Measurements from ENCODE around the gene SLC35B3. TPM values are rescaled to one million over a fixed set of nuclear protein-coding genes. Genes with fewer than 3 reads are reported as not detected.
"Not testable (repeated sequence)": the region's sequence is repeated elsewhere in the genome, so short reads cannot be mapped to it uniquely, and the experiment has no call there.

Gene SLC35B3
- total RNA-seq, 1 experiment from 2014 or later, result 6.5 TPM

DNA sequence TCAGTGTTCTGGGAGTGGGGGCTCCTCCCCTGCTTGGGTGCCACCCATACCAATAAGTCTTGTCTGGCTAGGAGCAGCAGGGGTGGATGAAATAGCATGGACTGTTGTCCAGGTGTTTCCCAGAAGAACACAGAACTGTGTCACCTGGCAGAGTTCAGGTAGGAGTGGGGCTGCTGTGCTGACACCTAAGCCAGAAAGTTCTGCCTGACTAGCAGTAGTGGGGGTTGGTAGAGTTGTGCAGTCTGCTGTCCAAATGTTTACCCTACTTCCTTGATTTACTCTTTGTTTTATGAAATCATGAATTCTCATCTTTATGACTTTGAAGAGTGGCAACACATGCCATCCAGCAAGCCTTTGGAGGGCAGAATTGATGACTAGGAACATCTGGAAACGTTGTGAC, 27.3 kb upstream of the SLC35B3 start:
- H3K36me3 ChIP-seq (ENCODE audit: low read depth, low read length), result no peaks in the 10 kb centered on the region
- no peaks in the 10 kb centered on the region for H3F3A ChIP-seq (ENCODE audit: low read length, unreplicated experiment)
- no peak overlapping the region for H3K9ac ChIP-seq (ENCODE audit: low read length)
- no peaks in the 10 kb centered on the region for H3K79me2 ChIP-seq (ENCODE audit: low read length)
- H3K4me2 ChIP-seq (ENCODE audit: low read length), result peak overlapping the region; percentile 22; the same call in 1 of the 2 replicates
- peak overlapping the region; percentile 53; the same call in 1 of the 2 replicates for H2AFZ ChIP-seq (ENCODE audit: low read length)
- CTCF ChIA-PET, result no interaction called here
- H4K20me1 ChIP-seq (ENCODE audit: low read length), result no peaks in the 10 kb centered on the region
- intact Hi-C loops (cut with micrococcal nuclease), result no loop called here
- DNase-seq (no peak), ATAC-seq (no peak)
- no peaks in the 10 kb centered on the region for H3K4me1 ChIP-seq (ENCODE audit: insufficient read depth, low read length)
- BruUV-seq (replicated peaks), result no TSS peak
- no peak for TF ChIP-seq EZH2 (IDR thresholded peaks at IDR 0.05; ENCODE audit: low read length, unreplicated experiment)
- TF ChIP-seq, protein P1, sequence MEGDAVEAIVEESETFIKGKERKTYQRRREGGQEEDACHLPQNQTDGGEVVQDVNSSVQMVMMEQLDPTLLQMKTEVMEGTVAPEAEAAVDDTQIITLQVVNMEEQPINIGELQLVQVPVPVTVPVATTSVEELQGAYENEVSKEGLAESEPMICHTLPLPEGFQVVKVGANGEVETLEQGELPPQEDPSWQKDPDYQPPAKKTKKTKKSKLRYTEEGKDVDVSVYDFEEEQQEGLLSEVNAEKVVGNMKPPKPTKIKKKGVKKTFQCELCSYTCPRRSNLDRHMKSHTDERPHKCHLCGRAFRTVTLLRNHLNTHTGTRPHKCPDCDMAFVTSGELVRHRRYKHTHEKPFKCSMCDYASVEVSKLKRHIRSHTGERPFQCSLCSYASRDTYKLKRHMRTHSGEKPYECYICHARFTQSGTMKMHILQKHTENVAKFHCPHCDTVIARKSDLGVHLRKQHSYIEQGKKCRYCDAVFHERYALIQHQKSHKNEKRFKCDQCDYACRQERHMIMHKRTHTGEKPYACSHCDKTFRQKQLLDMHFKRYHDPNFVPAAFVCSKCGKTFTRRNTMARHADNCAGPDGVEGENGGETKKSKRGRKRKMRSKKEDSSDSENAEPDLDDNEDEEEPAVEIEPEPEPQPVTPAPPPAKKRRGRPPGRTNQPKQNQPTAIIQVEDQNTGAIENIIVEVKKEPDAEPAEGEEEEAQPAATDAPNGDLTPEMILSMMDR (conservative IDR thresholded peaks at IDR 0.05; ENCODE audit: low read depth, low read length), result no peak
- no peak for TF ChIP-seq EZH2phosphoT487 (IDR thresholded peaks at IDR 0.05; ENCODE audit: borderline replicate concordance, low read length)
- POLR2A ChIA-PET (ENCODE audit: unreplicated experiment), result no interaction called here
- no peak overlapping the region for H3K27ac ChIP-seq (ENCODE audit: low read length)
- no peaks in the 10 kb centered on the region for H3K9me2 ChIP-seq (replicated peaks; ENCODE audit: low read length)
- no peak overlapping the region for H3K4me3 ChIP-seq (ENCODE audit: low read length)
- no peaks in the 10 kb centered on the region for H3K27me3 ChIP-seq (ENCODE audit: low read length)
- H3K9me3 ChIP-seq (ENCODE audit: low read length), result no peaks in the 10 kb centered on the region

- POLR2A ChIA-PET (ENCODE audit: unreplicated experiment), result no interaction called here
- Histone ChIP-seq H3K4me2 (ENCODE audit: low read length) (peak overlapping the region; percentile 22; the same call in 1 of the 2 replicates), H3K36me3 (ENCODE audit: low read depth, low read length) (no peaks in the 10 kb centered on the region), H3K27ac (ENCODE audit: low read length) (no peak overlapping the region), H3F3A (ENCODE audit: low read length, unreplicated experiment) (no peaks in the 10 kb centered on the region), H3K9ac (ENCODE audit: low read length) (no peak overlapping the region), H3K4me1 (ENCODE audit: insufficient read depth, low read length) (no peaks in the 10 kb centered on the region), H3K9me2 (replicated peaks; ENCODE audit: low read length) (no peaks in the 10 kb centered on the region), H3K9me3 (ENCODE audit: low read length) (no peaks in the 10 kb centered on the region), H3K27me3 (ENCODE audit: low read length) (no peaks in the 10 kb centered on the region), H3K79me2 (ENCODE audit: low read length) (no peaks in the 10 kb centered on the region), H3K4me3 (ENCODE audit: low read length) (no peak overlapping the region), H4K20me1 (ENCODE audit: low read length) (no peaks in the 10 kb centered on the region), H2AFZ (ENCODE audit: low read length) (peak overlapping the region; percentile 53; the same call in 1 of the 2 replicates)
- CTCF ChIA-PET, result no interaction called here
- intact Hi-C loops (cut with micrococcal nuclease), result no loop called here
- BruUV-seq (replicated peaks), result no TSS peak
- peak; percentile 51 for ATAC-seq
- TF ChIP-seq EZH2 (IDR thresholded peaks at IDR 0.05; ENCODE audit: low read length, unreplicated experiment), result no peak
- TF ChIP-seq EZH2phosphoT487 (IDR thresholded peaks at IDR 0.05; ENCODE audit: borderline replicate concordance, low read length), result no peak
- TF ChIP-seq, protein P1 (conservative IDR thresholded peaks at IDR 0.05; ENCODE audit: low read depth, low read length), result peak; percentile 59
- peak; percentile 49 for DNase-seq
These were observed 26.8 kb upstream of the SLC35B3 start for GRCh38 chr6:8462169-8462568.

- TF ChIP-seq EZH2 (IDR thresholded peaks at IDR 0.05; ENCODE audit: low read length, unreplicated experiment) (no peak), EZH2phosphoT487 (IDR thresholded peaks at IDR 0.05; ENCODE audit: borderline replicate concordance, low read length) (no peak)
- TF ChIP-seq, protein P1 (conservative IDR thresholded peaks at IDR 0.05; ENCODE audit: low read depth, low read length), result no peak
- H3F3A ChIP-seq (ENCODE audit: low read length, unreplicated experiment), result no peaks in the 10 kb centered on the region
- no peak overlapping the region for H2AFZ ChIP-seq (ENCODE audit: low read length)
- H3K9me3 ChIP-seq (ENCODE audit: low read length), result no peaks in the 10 kb centered on the region
- intact Hi-C loops (cut with micrococcal nuclease), result no loop called here
- CTCF ChIA-PET, result no interaction called here
- ATAC-seq (no peak), DNase-seq (no peak)
- H4K20me1 ChIP-seq (ENCODE audit: low read length), result no peaks in the 10 kb centered on the region
- no peak overlapping the region for H3K9ac ChIP-seq (ENCODE audit: low read length)
- no peaks in the 10 kb centered on the region for H3K4me1 ChIP-seq (ENCODE audit: insufficient read depth, low read length)
- H3K79me2 ChIP-seq (ENCODE audit: low read length), result no peaks in the 10 kb centered on the region
- POLR2A ChIA-PET (ENCODE audit: unreplicated experiment), result no interaction called here
- no peak overlapping the region for H3K4me2 ChIP-seq (ENCODE audit: low read length)
- H3K27me3 ChIP-seq (ENCODE audit: low read length), result no peaks in the 10 kb centered on the region
- H3K4me3 ChIP-seq (ENCODE audit: low read length), result no peak overlapping the region
- no TSS peak for BruUV-seq (replicated peaks)
- H3K36me3 ChIP-seq (ENCODE audit: low read depth, low read length), result no peaks in the 10 kb centered on the region
- H3K9me2 ChIP-seq (replicated peaks; ENCODE audit: low read length), result no peaks in the 10 kb centered on the region
- H3K27ac ChIP-seq (ENCODE audit: low read length), result no peak overlapping the region
These were observed 11.0 kb upstream of the SLC35B3 start for GRCh38 chr6:8446391-8446790.

DNA sequence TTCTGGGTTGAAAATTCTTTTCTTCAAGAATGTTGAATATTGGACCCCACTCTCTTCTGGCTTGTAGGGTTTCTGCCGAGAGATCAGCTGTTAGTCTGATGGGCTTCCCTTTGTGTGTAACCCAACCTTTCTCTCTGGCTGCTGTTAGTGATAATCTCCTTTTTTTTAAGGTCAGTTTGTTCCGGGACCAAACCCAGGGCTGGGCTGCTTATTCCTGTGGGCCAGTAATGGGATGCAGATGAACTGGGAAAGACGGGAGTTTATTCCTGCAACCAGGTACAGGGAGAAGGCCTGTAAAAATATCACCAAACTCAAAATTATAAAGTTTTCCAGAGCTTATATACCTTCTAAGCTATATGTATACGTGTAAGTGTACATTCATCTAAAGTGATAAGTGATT, 10.6 kb upstream of the SLC35B3 start:
- intact Hi-C loops (cut with micrococcal nuclease); ATAC-seq; CTCF ChIA-PET; H3K36me3 ChIP-seq (ENCODE audit: low read depth, low read length); H3K9me2 ChIP-seq (replicated peaks; ENCODE audit: low read length); H4K20me1 ChIP-seq (ENCODE audit: low read length); POLR2A ChIA-PET (ENCODE audit: unreplicated experiment); DNase-seq; BruUV-seq (replicated peaks); H3K9me3 ChIP-seq (ENCODE audit: low read length); H3K27ac ChIP-seq (ENCODE audit: low read length); H3K79me2 ChIP-seq (ENCODE audit: low read length); H3K27me3 ChIP-seq (ENCODE audit: low read length); H3K9ac ChIP-seq (ENCODE audit: low read length); H2AFZ ChIP-seq (ENCODE audit: low read length); H3F3A ChIP-seq (ENCODE audit: low read length, unreplicated experiment); H3K4me3 ChIP-seq (ENCODE audit: low read length); H3K4me1 ChIP-seq (ENCODE audit: insufficient read depth, low read length); H3K4me2 ChIP-seq (ENCODE audit: low read length): not testable (repeated sequence)

Measured in PC-3 (cell line).